Kidney (tissue), 14 donors: ENCODE measurements around the gene ZNRF3. TPM values are rescaled to one million over a fixed set of nuclear protein-coding genes. Genes with fewer than 3 reads are reported as not detected.

ENCODE experiments used
- DNase-seq, 5 donors: peaks; one replicate each; pipeline ENCODE4 v3.0.0-alpha.2; 2013 to 2020
- FAIRE-seq: peaks from 2 replicates; lab custom pipeline; 2012; peaks lifted over from hg19 to GRCh38; lab: Jason Lieb, UNC
- H3K27ac ChIP-seq, 2 donors: one replicate each; pipeline ENCODE4 v1.7.0; 2013; ENCODE audit warnings: low read depth in 2 of 2, low read length in 2 of 2, inconsistent platforms in 1 of 2
- H3K27me3 ChIP-seq: one replicate; pipeline ENCODE4 v1.7.1; 2013; ENCODE audit warnings: low read length, inconsistent platforms; ENCODE audit not compliant: control insufficient read depth, insufficient read depth
- H3K36me3 ChIP-seq, 3 donors: one replicate each; pipeline versions ENCODE4 v1.7.0 to v1.7.1; 2013; ENCODE audit warnings: low read length in 3 of 3, control low read depth in 1 of 3, inconsistent platforms in 1 of 3; ENCODE audit not compliant: insufficient read depth in 3 of 3, control insufficient read depth in 2 of 3
- H3K4me1 ChIP-seq, 3 donors: one replicate each; pipeline versions ENCODE4 v1.7.0 to v1.7.1; 2013; ENCODE audit warnings: low read length in 3 of 3, inconsistent platforms in 1 of 3, low read depth in 1 of 3; ENCODE audit not compliant: control insufficient read depth in 2 of 3, insufficient read depth in 2 of 3
- H3K4me3 ChIP-seq, 3 donors: one replicate each; pipeline versions ENCODE4 v1.7.0 to v1.8.1; 2013; ENCODE audit warnings: low read length in 3 of 3, control low read depth in 1 of 3, inconsistent platforms in 1 of 3
- H3K9ac ChIP-seq, 3 donors: one replicate each; pipeline versions ENCODE4 v1.7.0 to v1.7.1; 2013; ENCODE audit warnings: low read length in 3 of 3, control low read depth in 1 of 3, inconsistent platforms in 1 of 3
- H3K9me3 ChIP-seq, 3 donors: one replicate each; pipeline versions ENCODE4 v1.7.0 to v1.7.1; 2013; ENCODE audit warnings: low read length in 3 of 3, control low read depth in 1 of 3, inconsistent platforms in 1 of 3; ENCODE audit not compliant: control insufficient read depth in 2 of 3, insufficient read depth in 1 of 3
- CTCF ChIP-seq: IDR thresholded peaks from 3 replicates; pipeline ENCODE4 v1.5.1; 2012; ENCODE audit warnings: mild to moderate bottlenecking, moderate library complexity, borderline replicate concordance; ENCODE audit not compliant: insufficient read depth; ENCODE audit errors: extremely low read depth
- intact Hi-C: fragments of 100-400 bp; cut with DNase I; formaldehyde crosslinking; loops from one replicate; pipeline ENCODE4 v1.11.1; 2022
- polyA plus RNA-seq: library from polyadenylated mRNA; stranded (reverse); fragments of 350-450 nt; fragmentation: Illumina TruSeq; extraction: RNeasy Lipid Tissue Mini Kit (QIAGEN cat#74804); gene quantifications from one replicate; pipeline ENCODE4 v1.2.3, GENCODE V29; 2014; ENCODE audit warnings: low read depth, low replicate concordance; ENCODE audit not compliant: insufficient read depth
- total RNA-seq: library from RNA; stranded (reverse); fragmentation: NEBNext Ultra II Directional; extraction: Animal tissue kit (Norgen Biotek cat#: 25700); gene quantifications from one replicate; pipeline ENCODE4 v1.2.1, GENCODE V29; 2021
- donor health status: control.
- donor health status: control.
- donor health status: control.
- donor health status: control.
- donor health status: control.
- donor health status: DM: yes; HTN: yes; CAD: no.
- donor health status: Normal renal cell carcinoma (clear cell type).

Gene ZNRF3
- total and polyA plus RNA-seq, 2 donors from 2014 or later, result 6.8 to 24.4 TPM

DNA sequence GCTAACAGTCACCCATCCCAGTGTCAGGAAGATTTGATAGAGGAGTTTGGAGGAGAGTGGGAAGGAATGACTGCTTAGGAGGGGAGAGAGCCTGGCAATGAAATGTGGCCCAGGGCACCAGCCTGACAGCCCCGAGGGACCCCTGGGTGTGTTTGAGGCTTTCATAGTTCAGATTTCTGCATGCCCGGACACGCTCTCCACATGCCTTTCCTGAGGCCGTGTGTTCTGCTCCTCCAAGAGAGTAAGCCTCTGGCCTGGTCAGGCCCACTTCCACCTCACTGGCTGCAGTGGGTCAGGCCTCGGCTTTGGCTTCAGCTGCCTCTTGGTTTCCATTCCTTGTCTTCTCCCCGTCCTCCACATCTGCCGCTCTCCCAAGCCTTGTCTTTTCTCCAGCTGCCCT, 99.8 kb downstream of the ZNRF3 start:
- Histone ChIP-seq H3K9me3 (peaks cover 0 to 4% (median 0%) of the 10 kb centered on the region in 3 donors), H3K27me3 (no peaks in the 10 kb centered on the region), H3K27ac (peak overlapping the region in 1 of 2 donors; percentile 5), H3K4me3 (no peak overlapping the region), H3K9ac (no peak overlapping the region), H3K4me1 (peaks cover 0 to 54% (median 23%) of the 10 kb centered on the region in 3 donors), H3K36me3 (peaks cover 0 to 3% (median 0%) of the 10 kb centered on the region in 3 donors)
- FAIRE-seq, result no peak
- no peak for TF ChIP-seq CTCF
- DNase-seq, result no peak
- intact Hi-C loops, result no loop called here

GRCh38 chr22:28983788-28984441, 100.5 kb downstream of the ZNRF3 start:
- Histone ChIP-seq H3K4me3 (no peak overlapping the region), H3K27me3 (no peaks in the 10 kb centered on the region), H3K36me3 (peaks cover 0 to 3% (median 0%) of the 10 kb centered on the region in 3 donors), H3K9ac (no peak overlapping the region), H3K4me1 (peaks cover 0 to 54% (median 22%) of the 10 kb centered on the region in 3 donors), H3K9me3 (peaks cover 0 to 4% (median 0%) of the 10 kb centered on the region in 3 donors), H3K27ac (peak overlapping the region in 1 of 2 donors; percentile 10)
- intact Hi-C loops, result no loop called here
- DNase-seq (no peak), FAIRE-seq (no peak)
- TF ChIP-seq CTCF, result no peak

- no peak overlapping the region for H3K9ac ChIP-seq
- peaks cover 0 to 47% (median 17%) of the 10 kb centered on the region in 3 donors for H3K4me1 ChIP-seq
- no peak for FAIRE-seq
Measured at GRCh38 chr22:28984482-28985158, 101.2 kb downstream of the ZNRF3 start.

More at GRCh38 chr22:28984482-28985158, 101.2 kb downstream of the ZNRF3 start:
- intact Hi-C loops, result no loop called here
- H3K27me3 ChIP-seq, result no peaks in the 10 kb centered on the region
- no peak overlapping the region for H3K4me3 ChIP-seq
- peak overlapping the region in 1 of 2 donors; percentile 10 for H3K27ac ChIP-seq
- no peak for DNase-seq
- H3K9me3 ChIP-seq, result peaks cover 0 to 4% (median 0%) of the 10 kb centered on the region in 3 donors
- peaks cover 0 to 3% (median 0%) of the 10 kb centered on the region in 3 donors for H3K36me3 ChIP-seq
- no peak for TF ChIP-seq CTCF
